NCI-H774 (cell line): ENCODE measurements around the gene MRGPRX2.

ENCODE experiments used
- DNase-seq: peaks from one replicate; lab custom pipeline; 2025; lab: John Stamatoyannopoulos, UW

MRGPRX2 gene

DNA sequence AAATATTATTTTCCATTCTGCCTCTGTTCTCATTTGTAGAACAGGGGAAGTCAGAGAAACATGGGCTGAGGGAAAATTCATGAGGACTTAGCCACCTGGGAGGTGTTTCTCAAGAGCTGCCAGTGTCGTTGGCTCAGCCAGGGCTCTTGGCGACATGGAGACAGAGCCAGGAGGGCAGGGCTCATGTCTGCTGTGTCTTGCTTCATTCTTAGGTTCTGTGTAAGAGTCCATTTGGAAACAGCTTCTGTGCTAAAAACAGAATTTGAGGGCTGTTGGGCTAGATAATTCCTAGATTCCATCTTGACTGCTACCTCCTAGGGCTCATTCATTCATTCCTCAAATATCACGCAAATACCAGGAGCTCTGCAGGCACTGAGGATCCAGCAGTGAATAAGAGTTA lies 15.1 kb upstream of the MRGPRX2 start:
- DNase-seq: no peak

GRCh38 chr11:19073454-19074415 lies 13.2 kb upstream of the MRGPRX2 start:
- peak; percentile 23 for DNase-seq

DNA sequence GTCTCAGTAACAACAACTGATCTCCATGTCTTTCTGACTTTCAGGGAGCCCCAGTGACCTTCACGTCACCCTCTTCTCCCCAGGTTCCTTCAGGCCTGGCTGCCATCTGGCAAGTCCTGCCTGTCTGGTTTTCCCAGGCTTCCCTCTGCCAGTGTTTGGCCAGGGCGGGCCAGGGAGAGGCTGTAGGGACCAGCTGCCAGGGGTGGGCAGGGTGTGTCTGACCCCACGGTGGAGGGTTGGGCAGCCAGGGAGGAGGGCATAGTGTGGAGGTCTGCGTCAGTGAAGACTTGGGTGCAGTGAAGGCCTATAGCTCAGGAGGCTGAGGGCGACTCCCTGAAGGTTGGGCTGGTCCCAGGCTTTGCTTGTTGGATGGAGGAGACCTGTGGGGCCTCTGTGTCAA lies 11.9 kb upstream of the MRGPRX2 start:
- DNase-seq: no peak

GRCh38 chr11:19071255-19071654 lies 10.7 kb upstream of the MRGPRX2 start:
- DNase-seq: peak; percentile 73

GRCh38 chr11:19059833-19060232 lies 684 bp downstream of the MRGPRX2 start:
- no peak for DNase-seq

DNA sequence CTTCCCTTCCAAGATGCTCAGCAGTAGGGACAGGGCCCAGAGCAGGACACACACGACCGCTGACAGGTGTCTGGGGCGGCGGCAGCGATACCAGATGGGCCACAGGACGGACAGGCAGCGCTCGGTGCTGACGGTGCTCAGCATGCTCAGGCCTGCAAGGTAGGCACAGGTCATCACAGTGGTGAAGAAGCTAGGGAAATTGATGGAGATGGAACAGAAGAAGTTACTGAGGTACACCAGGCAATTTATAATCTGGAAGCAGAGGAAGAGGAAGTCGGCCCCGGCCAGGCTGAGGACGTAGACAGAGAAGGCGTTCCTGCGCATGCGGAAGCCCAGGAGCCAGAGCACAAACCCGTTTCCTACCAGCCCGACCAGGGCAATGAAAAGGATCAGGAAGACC lies 4.6 kb downstream of the MRGPRX2 start:
- DNase-seq: no peak

DNA sequence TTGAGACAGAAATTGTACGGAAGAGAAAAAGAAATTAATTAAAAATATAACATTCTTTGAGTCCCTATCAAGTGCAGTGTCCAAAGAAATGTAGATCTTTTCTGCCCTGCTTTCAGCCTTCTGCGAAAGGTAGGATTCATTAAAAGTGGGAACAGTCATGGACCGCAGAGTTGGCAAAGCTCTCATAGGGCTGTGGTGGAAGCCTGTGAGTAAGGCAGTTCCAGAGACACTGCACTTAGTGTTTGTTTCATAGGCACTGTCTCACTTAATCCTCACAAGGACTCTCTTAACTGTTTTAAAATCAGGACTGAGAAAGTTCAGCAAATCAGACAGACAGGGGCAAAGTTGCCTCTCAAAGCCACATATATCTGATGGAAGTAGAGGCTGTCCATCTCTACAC lies 5.5 kb downstream of the MRGPRX2 start:
- no peak for DNase-seq

GRCh38 chr11:19053909-19054308 lies 6.6 kb downstream of the MRGPRX2 start:
- DNase-seq: no peak

DNA sequence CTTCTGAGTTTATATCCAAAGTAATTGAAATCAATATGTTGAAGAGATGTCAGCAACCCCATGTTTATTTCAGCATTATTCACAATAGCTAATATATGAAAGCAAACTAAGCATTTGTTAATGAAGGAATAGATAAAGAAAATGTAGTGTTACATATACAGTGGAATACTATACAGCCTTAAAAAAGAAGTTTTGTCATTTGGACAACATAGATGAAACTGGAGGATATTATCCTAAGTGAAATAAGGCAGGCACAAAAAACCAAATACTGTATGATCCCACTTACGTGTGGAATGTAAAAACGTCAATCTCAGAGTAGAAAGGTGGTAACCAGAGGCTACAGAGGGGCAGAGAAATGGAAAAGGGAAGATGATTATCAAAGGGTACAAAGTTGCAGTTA lies 10.2 kb downstream of the MRGPRX2 start:
- DNase-seq: no peak

DNA sequence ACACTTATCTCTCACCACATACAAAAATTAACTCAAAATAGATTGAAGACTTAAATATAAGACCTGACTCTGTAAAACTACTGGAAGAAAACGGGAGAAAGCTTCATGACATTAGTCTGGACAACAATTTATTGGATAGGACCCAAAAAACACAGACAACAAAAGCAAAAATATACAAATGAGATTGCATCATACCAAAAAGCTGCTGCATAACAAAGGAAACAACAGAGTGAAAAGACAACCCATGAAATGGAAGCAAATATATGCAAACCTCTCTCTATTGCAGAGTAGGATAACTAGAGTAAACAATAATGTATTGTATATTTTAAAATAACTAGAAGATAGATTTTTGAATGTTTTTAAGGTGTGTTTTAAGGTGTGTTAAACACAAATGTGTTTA lies 11.2 kb downstream of the MRGPRX2 start:
- no peak for DNase-seq

GRCh38 chr11:19040051-19040450 lies 20.5 kb downstream of the MRGPRX2 start:
- no peak for DNase-seq

GRCh38 chr11:19039409-19039808 lies 21.1 kb downstream of the MRGPRX2 start:
- no peak for DNase-seq

GRCh38 chr11:19032990-19033389 lies 27.5 kb downstream of the MRGPRX2 start:
- DNase-seq: no peak

DNA sequence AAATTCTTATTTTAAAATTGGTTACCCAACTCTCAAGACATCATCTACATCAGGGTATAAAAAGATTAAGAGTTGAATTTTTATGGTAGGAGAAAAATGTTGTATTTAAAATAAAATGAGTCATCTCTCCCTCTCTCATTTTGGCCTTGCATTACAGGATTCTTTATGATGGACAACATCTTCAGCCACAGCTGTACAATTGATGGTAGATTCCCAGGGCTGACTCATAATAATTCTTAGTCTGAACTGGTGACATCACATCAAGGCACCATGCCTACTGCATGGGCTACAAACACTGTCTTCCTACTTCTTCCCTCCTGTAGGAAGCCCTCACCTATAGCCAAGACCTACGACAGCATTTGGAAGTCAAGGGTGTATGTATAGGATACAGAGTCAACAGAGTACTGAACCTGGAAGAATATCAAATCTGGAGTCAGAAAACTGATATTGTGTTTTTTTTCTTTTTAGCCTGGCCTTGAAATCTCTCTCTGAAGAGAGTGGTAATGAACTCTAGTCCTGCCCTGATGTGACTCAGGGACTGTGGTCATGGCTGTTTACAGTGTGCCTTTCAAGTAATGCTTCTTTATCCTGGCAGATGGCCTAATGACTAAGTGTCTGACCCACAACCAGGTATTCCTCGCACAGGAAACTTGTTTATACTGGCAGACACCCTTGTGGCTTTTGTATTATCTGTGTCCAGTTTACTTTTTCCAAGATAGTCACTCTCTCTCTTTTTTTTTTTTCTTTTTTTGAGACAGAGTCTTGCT lies 32.5 kb downstream of the MRGPRX2 start:
- DNase-seq: no peak

DNA sequence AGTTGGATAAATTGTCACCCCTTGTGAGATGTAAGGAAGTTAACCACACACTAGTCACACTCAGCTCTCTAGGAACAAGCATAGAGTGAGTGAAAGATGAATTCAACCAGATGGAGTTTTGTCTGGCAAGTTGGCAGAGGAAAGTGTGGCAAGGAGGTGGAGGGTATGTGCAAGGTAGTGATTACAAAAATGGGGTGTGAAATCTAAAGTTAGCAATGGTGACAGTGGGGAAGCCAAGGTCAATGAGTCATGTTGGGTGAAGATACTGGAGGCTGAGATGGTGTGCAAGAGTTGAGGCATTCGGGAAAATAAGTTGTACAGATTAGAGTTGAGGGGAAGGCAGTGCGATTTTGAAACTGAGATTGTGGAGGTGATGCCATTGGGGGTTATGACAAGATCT lies 33.7 kb downstream of the MRGPRX2 start:
- no peak for DNase-seq

GRCh38 chr11:19025481-19026406 lies 34.8 kb downstream of the MRGPRX2 start:
- DNase-seq: no peak

DNA sequence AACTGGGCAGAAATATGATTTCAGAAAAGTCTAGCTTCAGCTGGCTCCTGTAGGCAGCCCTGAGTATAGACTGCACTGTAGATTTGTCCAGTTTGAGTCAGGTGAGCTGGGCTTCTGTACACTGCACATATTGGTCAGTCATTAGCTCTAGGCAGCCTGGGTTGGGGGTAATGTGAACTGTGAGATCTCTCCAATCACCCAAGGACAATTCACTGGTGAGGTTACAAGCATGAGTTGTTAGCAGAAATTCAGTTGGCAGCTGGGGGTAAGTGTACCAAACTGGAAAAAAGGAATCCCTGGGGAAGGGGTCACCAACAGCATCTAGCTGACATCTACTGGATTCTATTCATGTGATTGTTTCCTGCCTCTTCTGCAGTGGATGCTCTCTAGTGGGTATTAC lies 39.7 kb downstream of the MRGPRX2 start:
- DNase-seq: no peak

DNA sequence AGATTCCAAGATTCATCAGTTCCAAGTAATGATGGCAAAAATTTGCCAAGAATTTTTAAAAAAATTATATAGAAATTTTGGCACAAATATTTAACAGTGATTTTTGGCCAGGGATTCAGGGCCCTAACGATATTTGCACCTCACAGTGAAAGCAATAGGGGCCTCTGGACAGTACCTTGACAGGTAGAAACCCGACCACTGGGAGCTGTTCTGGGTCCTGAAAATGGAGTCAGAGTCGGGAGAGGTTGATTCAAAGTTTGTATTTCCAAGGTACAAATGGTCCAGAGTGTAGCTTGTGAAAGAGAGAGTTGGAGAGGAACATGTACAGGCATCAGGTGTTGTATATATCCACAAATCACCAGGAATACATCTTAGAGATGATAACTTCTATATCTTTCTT lies 41.6 kb downstream of the MRGPRX2 start:
- DNase-seq: no peak

DNA sequence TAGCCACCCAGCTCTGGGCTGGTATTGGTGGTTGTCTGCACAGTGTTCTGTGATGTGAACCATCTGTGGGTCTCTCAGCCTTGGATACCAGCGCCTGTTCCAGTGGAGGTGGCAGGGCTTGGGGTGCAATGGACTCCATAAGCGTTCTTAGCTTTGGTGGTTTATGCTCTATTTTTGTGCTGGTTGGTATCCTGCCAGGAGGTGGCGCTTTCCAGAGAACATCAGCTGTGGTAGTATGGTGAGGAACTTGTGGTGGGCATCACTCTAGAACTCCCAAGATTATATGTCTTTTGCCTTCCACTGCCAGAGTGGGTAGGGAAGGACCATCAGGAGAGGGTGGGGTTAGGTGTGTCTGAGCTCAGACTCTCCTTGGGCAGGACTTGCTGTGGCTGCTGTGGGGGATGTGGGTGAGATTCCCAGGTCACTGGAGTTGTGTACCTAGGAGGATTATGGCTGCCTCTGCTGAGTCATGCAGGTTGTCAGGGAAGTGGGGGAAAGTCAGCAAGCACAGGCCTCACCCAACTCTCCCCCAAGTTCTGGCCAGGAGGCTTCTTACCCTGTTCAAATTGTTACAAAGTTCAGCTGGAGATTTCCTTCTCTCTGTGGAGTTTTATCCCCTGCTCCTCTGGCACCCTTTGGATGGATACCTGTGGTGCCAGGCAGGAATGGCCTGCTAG lies 47.2 kb downstream of the MRGPRX2 start:
- DNase-seq: no peak

DNA sequence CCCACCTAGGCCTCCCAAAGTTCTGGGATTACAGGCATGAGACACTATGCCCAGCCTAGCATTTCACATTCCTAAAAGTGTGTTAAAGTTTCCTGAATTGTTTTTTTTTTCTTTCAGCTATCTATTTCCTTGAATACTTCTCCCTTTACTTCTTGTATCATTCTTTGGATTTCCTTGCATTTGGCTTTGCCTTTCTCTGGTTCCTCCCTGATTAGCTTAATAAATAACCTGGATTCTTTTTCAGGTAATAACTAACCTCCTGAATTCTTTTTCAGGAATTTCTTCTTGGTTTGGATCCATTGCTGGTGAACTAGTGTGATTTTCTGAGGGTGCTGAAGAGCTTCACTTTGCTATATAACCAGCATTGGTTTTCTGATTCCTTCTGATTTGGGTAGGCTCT lies 47.9 kb downstream of the MRGPRX2 start:
- DNase-seq: no peak
